GM13977 (cell line): ENCODE data around the gene TMEM184B.

Experiments used
- DNase-seq: peaks from one replicate; pipeline ENCODE4 v3.0.0; 2012; ENCODE audit warnings: low spot score
- CTCF ChIP-seq: IDR thresholded peaks from 2 replicates; pipeline ENCODE4 v1.5.1; 2012; ENCODE audit warnings: mild to moderate bottlenecking, control low read depth; ENCODE audit not compliant: insufficient read depth; ENCODE audit errors: extremely low read depth, missing control alignments
- in situ Hi-C: fragments of 300-500 bp; cut with MboI; formaldehyde crosslinking; loops from one replicate; pipeline ENCODE4 v1.12.0; 2022; ENCODE audit warnings: low sequenced_read_pairs, low pct_unique_long_range_greater_than_20kb, mixed read lengths, inconsistent platforms; ENCODE audit not compliant: unreplicated experiment

TMEM184B gene

GRCh38 chr22:38312261-38312800, 39.5 kb upstream of the TMEM184B start:
- TF ChIP-seq CTCF, result no peak
- in situ Hi-C loops, result no loop called here
- DNase-seq, result no peak

- TF ChIP-seq CTCF, result no peak
- DNase-seq, result no peak
- in situ Hi-C loops, result no loop called here
These were observed 38.5 kb upstream of the TMEM184B start for GRCh38 chr22:38311323-38311620.

GRCh38 chr22:38310518-38311322, 37.9 kb upstream of the TMEM184B start:
- TF ChIP-seq CTCF, result no peak
- in situ Hi-C loops, result no loop called here
- DNase-seq, result no peak

GRCh38 chr22:38309614-38310517, 37.1 kb upstream of the TMEM184B start:
- DNase-seq, result no peak
- TF ChIP-seq CTCF, result no peak
- in situ Hi-C loops, result no loop called here

GRCh38 chr22:38308791-38309498, 36.1 kb upstream of the TMEM184B start:
- in situ Hi-C loops, result no loop called here
- no peak for DNase-seq
- no peak for TF ChIP-seq CTCF
